IMR-90 (cell line): ENCODE measurements around the gene RTL5.

ENCODE experiments used
- BHLHE40 ChIP-seq: fragments of 150-350 bp; IDR thresholded peaks from 2 replicates; pipeline ENCODE4 v1.6.1; 2016; ENCODE audit warnings: mild to moderate bottlenecking, low read depth, low read length
- CEBPB ChIP-seq: IDR thresholded peaks from 2 replicates; pipeline ENCODE4 v1.6.1; 2012; ENCODE audit warnings: low read depth, low read length, improper control_type of control experiment
- MAZ ChIP-seq: IDR thresholded peaks from 2 replicates; pipeline ENCODE4 v1.6.1; 2012; ENCODE audit warnings: low read depth, mild to moderate bottlenecking, low read length, improper control_type of control experiment, moderate library complexity, borderline replicate concordance
- POLR2A ChIP-seq: IDR thresholded peaks from 2 replicates; pipeline ENCODE4 v1.6.1; 2012; ENCODE audit warnings: mild to moderate bottlenecking, low read depth, low read length
- RAD21 ChIP-seq: IDR thresholded peaks from 2 replicates; pipeline ENCODE4 v1.6.1; 2012; ENCODE audit warnings: low read length, improper control_type of control experiment
- SMC3 ChIP-seq: fragments of 150-350 bp; IDR thresholded peaks from 2 replicates; pipeline ENCODE4 v1.6.1; 2016; ENCODE audit warnings: low read depth, mild to moderate bottlenecking, antibody characterized with exemption, low read length, moderate library complexity
- USF2 ChIP-seq: fragments of 150-350 bp; IDR thresholded peaks from 2 replicates; pipeline ENCODE4 v1.6.1; 2017; ENCODE audit warnings: mild to moderate bottlenecking, antibody characterized with exemption, low read length, low read depth
- TF ChIP-seq, protein P1 (sequence below): conservative IDR thresholded peaks from 2 replicates; pipeline ENCODE4 v1.5.1; 2012; ENCODE audit warnings: mild to moderate bottlenecking, low read depth, low read length, improper control_type of control experiment

- TF ChIP-seq POLR2A (no peak), SMC3 (no peak), MAZ (no peak), USF2 (no peak), RAD21 (no peak), BHLHE40 (no peak), CEBPB (no peak)
- TF ChIP-seq, protein P1, sequence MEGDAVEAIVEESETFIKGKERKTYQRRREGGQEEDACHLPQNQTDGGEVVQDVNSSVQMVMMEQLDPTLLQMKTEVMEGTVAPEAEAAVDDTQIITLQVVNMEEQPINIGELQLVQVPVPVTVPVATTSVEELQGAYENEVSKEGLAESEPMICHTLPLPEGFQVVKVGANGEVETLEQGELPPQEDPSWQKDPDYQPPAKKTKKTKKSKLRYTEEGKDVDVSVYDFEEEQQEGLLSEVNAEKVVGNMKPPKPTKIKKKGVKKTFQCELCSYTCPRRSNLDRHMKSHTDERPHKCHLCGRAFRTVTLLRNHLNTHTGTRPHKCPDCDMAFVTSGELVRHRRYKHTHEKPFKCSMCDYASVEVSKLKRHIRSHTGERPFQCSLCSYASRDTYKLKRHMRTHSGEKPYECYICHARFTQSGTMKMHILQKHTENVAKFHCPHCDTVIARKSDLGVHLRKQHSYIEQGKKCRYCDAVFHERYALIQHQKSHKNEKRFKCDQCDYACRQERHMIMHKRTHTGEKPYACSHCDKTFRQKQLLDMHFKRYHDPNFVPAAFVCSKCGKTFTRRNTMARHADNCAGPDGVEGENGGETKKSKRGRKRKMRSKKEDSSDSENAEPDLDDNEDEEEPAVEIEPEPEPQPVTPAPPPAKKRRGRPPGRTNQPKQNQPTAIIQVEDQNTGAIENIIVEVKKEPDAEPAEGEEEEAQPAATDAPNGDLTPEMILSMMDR, result no peak
Observed at GRCh38 chrX:72084114-72084513, 47.6 kb downstream of the RTL5 start.
